Left renal cortex interstitium (tissue), 4 donors: ENCODE results near the gene PRIMA1. TPM values are rescaled to one million over a fixed set of nuclear protein-coding genes. Genes with fewer than 3 reads are reported as not detected.

Experiments
- DNase-seq, 4 donors: peaks; one replicate each; pipeline ENCODE4 v3.0.0-alpha.2; 2013; ENCODE audit warnings: low read depth in 4 of 4, low spot score in 2 of 4, missing footprints in 1 of 4
- polyA plus RNA-seq, 4 donors: library from polyadenylated mRNA; unstranded; fragments of 120-200 nt; gene quantifications; one replicate each; pipeline ENCODE4 v1.2.1, GENCODE V29; 2013; ENCODE audit not compliant: insufficient read length in 4 of 4

PRIMA1 gene
- polyA plus RNA-seq, 4 donors, result 1.1 to 1.5 (median 1.3) TPM

DNA sequence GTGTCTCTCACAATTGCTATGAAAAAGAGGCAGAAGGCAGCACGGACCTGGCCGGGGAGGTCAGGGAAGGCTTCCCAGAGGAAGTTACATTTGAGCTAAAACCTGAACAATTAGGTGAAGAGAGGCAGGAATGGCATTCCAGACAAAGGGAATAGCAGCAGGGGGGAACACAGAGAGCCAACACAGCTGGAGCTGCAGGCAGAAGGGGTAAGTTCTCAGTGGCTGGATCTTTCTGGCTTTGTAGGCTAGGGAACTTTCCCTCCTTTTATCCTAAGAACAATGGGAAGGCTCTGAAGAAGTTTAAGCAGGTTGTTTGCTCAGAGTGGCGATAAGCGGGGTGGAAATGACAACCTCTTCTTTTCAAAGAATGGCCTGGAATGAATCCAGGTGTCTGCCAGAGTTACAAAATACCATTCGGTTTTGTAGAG lies 100.0 kb downstream of the PRIMA1 start:
- no peak for DNase-seq

DNA sequence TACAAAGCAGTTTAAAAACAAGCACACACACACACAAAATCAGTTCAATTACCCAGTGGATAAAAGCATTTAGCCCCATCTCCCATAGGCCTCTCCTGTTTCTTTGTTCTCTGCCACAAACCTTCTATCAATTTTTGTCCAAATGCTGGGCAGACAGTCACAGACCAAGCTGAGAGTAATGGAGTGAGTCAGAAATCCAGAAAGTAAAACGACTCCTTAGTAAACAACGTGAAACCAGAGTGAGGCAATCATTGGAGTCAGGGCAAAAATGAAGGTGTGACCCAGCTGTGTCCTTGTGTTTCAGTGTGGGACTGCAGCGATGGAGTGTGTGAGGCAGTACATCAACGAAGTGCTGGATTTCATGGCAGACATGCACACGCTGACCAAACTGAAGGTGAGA lies 102.0 kb downstream of the PRIMA1 start:
- no peak for DNase-seq

DNA sequence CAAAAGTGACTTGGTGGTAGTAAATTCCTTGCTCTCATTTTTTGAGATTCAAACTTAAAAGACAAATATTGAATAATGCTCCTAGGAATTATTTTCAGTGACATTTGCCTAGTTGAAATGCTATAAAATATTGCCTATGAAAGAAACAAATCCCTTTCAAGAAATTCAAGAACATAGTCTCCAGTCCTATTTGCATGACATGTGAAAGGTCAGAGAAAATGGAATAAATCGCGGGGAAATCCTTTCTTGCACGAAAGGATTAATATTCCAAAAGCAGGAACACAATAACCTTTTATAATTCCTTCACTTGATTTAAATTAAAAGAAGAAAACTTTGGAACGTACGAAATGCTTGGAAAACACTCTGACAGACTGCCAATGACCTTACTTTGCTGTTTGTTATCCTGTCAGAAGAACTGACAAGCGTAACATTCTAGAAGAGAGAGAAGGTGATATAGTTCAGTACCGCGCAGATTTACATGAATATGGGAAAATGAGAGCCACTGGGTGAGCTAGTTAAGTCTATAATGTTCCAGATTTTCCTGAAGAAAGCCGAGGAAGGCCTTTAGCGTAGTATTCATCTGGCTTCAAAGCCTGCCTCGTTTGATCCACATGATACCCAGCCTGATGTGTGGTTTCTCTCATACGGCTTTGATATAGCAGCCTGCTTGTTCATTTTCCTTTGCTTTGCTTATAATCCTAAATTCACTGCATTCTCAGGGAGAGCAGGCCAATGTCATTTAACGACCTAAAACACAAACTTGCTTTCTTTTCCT lies 103.0 kb downstream of the PRIMA1 start:
- no peak for DNase-seq

DNA sequence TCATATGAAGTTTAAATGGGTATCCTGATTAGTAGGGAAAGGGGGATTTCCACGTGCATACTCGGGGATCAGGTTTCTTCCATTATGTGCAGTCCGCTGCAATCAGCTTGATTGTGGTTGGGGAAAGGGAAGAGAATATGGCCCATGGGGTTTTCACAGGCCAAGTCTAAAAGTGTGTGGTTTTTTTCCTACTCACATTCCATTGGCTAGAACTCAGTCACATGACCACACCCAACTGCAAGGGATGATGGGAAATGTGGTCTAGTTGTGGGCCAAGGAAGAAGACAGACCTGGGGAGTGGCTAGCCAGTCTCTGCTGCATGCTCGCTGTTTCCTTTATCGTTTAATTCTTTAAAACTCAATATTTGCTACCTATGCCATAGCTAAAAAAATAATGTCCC lies 105.1 kb downstream of the PRIMA1 start:
- no peak for DNase-seq

DNA sequence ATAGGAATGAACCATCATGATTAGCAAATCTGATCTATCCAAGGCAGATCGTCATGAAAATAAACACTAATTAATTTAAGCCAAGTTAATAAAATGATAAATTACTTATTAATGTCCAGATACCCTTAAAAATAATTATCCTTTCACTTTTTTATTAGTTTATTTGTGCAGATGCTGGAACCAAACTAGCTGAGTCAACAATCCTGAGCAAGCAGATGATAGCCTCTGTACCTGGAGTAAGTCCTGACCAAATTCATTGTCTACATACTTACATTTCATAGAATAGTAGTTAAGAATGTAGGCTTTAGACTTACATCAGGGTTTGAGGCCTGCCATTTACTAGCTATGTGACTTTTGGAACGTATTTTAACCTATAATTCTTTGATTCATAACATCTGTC lies 105.8 kb downstream of the PRIMA1 start:
- no peak for DNase-seq

DNA sequence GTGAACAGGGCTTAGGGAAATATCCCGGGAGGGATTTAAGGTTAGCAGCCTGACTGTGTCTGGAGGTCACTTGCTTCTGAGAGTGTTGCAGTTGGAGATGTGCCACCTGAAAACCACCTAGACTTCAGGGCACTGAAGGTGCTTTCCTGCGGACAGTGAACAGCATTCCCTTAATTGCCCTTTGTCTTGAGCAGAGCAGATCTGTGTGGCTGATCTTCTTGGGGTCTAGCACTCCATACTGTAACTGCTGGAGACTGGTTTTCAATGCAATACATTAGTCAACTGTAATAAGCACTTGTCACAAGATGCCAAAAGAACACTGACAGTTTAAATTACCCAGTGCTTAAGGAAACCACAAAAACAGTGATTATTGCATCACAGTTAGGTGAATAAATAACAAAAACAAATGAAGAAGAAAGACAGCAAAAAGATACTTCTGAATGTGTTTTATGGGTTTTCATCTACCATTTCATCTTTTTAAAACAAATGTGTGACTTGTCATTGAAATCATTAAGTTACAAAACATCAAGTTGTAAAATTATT lies 111.8 kb downstream of the PRIMA1 start:
- DNase-seq, result no peak

DNA sequence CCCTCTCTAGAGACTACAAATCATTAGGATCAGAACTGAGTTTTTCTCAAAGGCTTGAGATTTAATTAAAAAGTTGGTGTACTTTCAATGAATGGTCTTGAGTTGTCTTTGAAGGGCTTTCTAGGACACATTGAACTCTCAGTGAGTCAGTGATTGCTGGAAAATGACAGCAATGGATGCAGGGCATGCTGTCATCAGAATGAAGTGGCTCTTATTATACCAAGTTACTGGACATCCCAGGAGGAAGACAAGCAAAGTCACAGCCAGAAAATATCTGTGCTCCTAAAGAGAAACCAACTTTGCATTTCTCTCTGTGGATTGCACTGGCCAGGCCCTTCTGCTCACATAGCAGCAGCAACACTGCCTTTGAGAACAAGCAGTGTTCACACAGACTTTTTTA lies 112.6 kb downstream of the PRIMA1 start:
- DNase-seq, result no peak

DNA sequence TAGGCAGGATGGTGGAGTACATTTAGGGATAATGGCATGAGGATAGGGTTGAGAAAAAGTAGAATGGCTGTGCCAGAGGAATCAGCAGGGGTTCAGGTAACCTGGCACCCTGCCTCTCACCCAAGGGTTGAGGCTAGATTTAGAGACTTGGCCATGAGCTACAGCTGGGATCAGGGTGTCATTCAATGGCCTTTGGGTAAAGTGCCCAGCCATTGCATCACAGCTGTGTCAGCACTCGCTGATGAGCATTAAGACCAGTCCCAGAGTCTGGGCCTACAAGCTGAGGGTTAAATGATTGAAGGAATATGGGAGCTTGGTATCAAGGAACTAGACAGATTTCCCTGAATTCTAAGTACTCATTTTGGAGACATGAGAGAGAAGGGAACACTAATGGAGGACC lies 113.9 kb downstream of the PRIMA1 start:
- DNase-seq, result no peak

DNA sequence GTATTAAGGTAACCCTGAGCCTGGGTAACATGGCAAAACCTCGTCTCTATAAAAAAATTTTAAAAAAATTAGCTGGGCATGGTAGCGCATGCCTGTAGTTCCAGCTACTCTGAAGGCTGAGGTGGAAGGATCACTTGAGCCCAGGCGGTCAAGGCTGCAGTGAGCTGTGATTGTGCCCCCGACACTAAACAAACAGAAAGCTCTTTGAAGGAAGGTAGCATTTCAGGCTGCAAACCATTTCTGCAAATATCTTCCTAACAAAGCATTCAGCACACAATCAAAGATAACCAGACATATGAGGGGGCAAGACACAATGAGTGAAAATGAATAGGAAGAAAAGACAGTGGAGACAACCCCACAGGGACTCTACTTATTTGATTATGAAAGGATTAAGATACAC lies 118.7 kb downstream of the PRIMA1 start:
- no peak for DNase-seq

Other genes starting within 250 kb of the PRIMA1 start
- gene FAM181A, start 138.9 kb upstream of the PRIMA1 start, polyA plus RNA-seq, result under 1 TPM in 1 of 4 donors, not detected in 3; 0.09 TPM
- gene ASB2, start 188.1 kb upstream of the PRIMA1 start, polyA plus RNA-seq, result under 1 TPM; 0.30 to 0.59 (median 0.42) TPM
- not detected for gene CCDC197, start 208.8 kb upstream of the PRIMA1 start, polyA plus RNA-seq
- 1 to 10 TPM; 4.2 to 5.0 (median 4.6) TPM for gene OTUB2, start 237.9 kb upstream of the PRIMA1 start, polyA plus RNA-seq